MM.1S (cell line): ENCODE measurements around the gene DLEC1.

ENCODE experiments used
- DNase-seq: peaks from one replicate; pipeline ENCODE4 v3.0.0-alpha.2; 2015
- H2AFZ ChIP-seq: fragments of 300-600 bp; sonication (generic); 2 replicates; pipeline ENCODE4 v1.6.0; 2016; ENCODE audit warnings: antibody characterized with exemption, low read length
- H3F3A ChIP-seq: fragments of 300-600 bp; sonication (generic); 2 replicates; pipeline ENCODE4 v1.6.1; 2016; ENCODE audit warnings: mild to moderate bottlenecking, antibody characterized with exemption, low read length, moderate library complexity, mixed read lengths; ENCODE audit not compliant: insufficient read depth
- H3K27ac ChIP-seq: fragments of 300-600 bp; sonication (generic); 2 replicates; pipeline ENCODE4 v1.5.1; 2016; ENCODE audit warnings: mild to moderate bottlenecking, low read length
- H3K27me3 ChIP-seq: fragments of 300-600 bp; sonication (generic); replicated peaks from 2 replicates; pipeline ENCODE4 v1.6.0; 2016; ENCODE audit warnings: low read length; ENCODE audit not compliant: insufficient read depth
- H3K36me3 ChIP-seq: fragments of 300-600 bp; sonication (generic); replicated peaks from 2 replicates; pipeline ENCODE4 v1.6.1; 2016; ENCODE audit warnings: mild to moderate bottlenecking, low read length, mixed read lengths; ENCODE audit not compliant: insufficient read depth
- H3K4me1 ChIP-seq: fragments of 300-600 bp; sonication (generic); 2 replicates; pipeline ENCODE4 v1.6.1; 2016; ENCODE audit warnings: low read length, mixed read lengths
- H3K4me2 ChIP-seq: fragments of 300-600 bp; sonication (generic); 2 replicates; pipeline ENCODE4 v1.6.0; 2016; ENCODE audit warnings: low read depth, low read length
- H3K4me3 ChIP-seq: fragments of 300-600 bp; sonication (generic); 2 replicates; pipeline ENCODE4 v1.5.1; 2016; ENCODE audit warnings: low read length, mixed read lengths
- H3K79me2 ChIP-seq: fragments of 300-600 bp; sonication (generic); 2 replicates; pipeline ENCODE4 v1.6.1; 2016; ENCODE audit warnings: mixed run types, low read length, mixed read lengths
- H3K9ac ChIP-seq: fragments of 300-600 bp; sonication (generic); 2 replicates; pipeline ENCODE4 v1.6.1; 2016; ENCODE audit warnings: low read length, mixed read lengths
- H3K9me2 ChIP-seq: fragments of 300-600 bp; sonication (generic); replicated peaks from 2 replicates; pipeline ENCODE4 v1.6.1; 2016; ENCODE audit warnings: mild to moderate bottlenecking, low read length, mixed read lengths; ENCODE audit not compliant: insufficient read depth
- H3K9me3 ChIP-seq: fragments of 300-600 bp; sonication (generic); replicated peaks from 2 replicates; pipeline ENCODE4 v1.6.1; 2016; ENCODE audit warnings: mild to moderate bottlenecking, low read length, mixed read lengths; ENCODE audit not compliant: insufficient read depth
- H4K20me1 ChIP-seq: fragments of 300-600 bp; sonication (generic); 2 replicates; pipeline ENCODE4 v1.6.1; 2016; ENCODE audit warnings: mild to moderate bottlenecking, low read length, moderate library complexity, mixed read lengths; ENCODE audit not compliant: insufficient read depth
- EZH2 ChIP-seq: fragments of 300-600 bp; sonication (generic); optimal IDR thresholded peaks from 2 replicates; pipeline ENCODE3; 2017; ENCODE audit warnings: low read depth, mild to moderate bottlenecking, antibody characterized with exemption, low read length, mixed read lengths
- EZH2phosphoT487 ChIP-seq: fragments of 300-600 bp; sonication (generic); IDR thresholded peaks from 2 replicates; pipeline ENCODE4 v1.6.1; 2018; ENCODE audit warnings: antibody characterized with exemption, low read length
- TF ChIP-seq, protein P1 (sequence below): fragments of 300-600 bp; sonication (generic); IDR thresholded peaks from 2 replicates; pipeline ENCODE4 v1.5.1; 2016; ENCODE audit warnings: antibody characterized with exemption, low read length, mixed read lengths

DLEC1 gene, protein sequence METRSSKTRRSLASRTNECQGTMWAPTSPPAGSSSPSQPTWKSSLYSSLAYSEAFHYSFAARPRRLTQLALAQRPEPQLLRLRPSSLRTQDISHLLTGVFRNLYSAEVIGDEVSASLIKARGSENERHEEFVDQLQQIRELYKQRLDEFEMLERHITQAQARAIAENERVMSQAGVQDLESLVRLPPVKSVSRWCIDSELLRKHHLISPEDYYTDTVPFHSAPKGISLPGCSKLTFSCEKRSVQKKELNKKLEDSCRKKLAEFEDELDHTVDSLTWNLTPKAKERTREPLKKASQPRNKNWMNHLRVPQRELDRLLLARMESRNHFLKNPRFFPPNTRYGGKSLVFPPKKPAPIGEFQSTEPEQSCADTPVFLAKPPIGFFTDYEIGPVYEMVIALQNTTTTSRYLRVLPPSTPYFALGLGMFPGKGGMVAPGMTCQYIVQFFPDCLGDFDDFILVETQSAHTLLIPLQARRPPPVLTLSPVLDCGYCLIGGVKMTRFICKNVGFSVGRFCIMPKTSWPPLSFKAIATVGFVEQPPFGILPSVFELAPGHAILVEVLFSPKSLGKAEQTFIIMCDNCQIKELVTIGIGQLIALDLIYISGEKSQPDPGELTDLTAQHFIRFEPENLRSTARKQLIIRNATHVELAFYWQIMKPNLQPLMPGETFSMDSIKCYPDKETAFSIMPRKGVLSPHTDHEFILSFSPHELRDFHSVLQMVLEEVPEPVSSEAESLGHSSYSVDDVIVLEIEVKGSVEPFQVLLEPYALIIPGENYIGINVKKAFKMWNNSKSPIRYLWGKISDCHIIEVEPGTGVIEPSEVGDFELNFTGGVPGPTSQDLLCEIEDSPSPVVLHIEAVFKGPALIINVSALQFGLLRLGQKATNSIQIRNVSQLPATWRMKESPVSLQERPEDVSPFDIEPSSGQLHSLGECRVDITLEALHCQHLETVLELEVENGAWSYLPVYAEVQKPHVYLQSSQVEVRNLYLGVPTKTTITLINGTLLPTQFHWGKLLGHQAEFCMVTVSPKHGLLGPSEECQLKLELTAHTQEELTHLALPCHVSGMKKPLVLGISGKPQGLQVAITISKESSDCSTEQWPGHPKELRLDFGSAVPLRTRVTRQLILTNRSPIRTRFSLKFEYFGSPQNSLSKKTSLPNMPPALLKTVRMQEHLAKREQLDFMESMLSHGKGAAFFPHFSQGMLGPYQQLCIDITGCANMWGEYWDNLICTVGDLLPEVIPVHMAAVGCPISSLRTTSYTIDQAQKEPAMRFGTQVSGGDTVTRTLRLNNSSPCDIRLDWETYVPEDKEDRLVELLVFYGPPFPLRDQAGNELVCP (N-terminal part only)

DNA sequence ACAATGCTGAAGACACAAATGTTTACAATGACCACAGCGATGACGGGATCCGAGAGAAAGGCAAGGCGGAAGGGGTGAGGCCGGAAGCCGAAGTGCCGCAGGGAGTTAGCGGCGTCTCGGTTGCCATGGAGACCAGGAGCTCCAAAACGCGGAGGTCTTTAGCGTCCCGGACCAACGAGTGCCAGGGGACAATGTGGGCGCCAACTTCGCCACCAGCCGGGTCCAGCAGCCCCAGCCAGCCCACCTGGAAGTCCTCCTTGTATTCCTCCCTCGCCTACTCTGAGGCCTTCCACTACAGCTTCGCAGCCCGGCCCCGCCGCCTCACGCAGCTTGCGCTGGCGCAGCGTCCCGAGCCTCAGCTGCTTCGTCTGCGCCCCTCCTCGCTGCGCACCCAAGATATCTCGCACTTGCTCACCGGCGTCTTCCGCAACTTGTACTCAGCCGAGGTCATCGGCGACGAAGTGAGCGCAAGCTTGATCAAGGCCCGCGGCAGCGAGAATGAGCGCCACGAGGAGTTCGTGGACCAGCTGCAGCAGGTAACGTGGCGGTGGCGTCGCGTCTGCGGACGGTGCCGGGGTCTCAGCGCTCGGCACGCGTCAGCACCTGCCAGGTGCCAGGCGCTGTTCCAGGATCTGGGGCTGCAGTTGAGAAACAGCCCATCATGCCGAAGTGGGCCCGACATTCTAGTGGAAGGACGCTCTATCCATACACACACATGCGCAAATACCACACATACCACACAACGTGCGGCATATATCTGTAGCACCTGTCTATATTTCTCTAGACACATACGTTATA is at the start of gene DLEC1:
Gene DLEC1, plus strand, starts transcription at position 108 of the 798 bp plus-strand sequence. Its CDS starts 18 bp downstream, at position 126.
- Histone ChIP-seq H3K27ac (no peak within 1 kb of the TSS; the same call in 1 of the 2 replicates), H3K4me1 (peaks cover 11% of the 10 kb centered on the region), H4K20me1 (no peaks in the 10 kb centered on the region), H3K4me3 (peak within 1 kb of the TSS; percentile 69), H3K9ac (peak within 1 kb of the TSS; percentile 55), H3K79me2 (no peaks in the 10 kb centered on the region), H3K36me3 (no peaks in the 10 kb centered on the region), H3K9me2 (no peaks in the 10 kb centered on the region), H3K9me3 (no peaks in the 10 kb centered on the region), H3F3A (no peaks in the 10 kb centered on the region), H3K4me2 (peak within 1 kb of the TSS; percentile 98), H3K27me3 (no peaks in the 10 kb centered on the region), H2AFZ (peak within 1 kb of the TSS; percentile 89)
- DNase-seq: peak; percentile 84
- TF ChIP-seq, protein P1, sequence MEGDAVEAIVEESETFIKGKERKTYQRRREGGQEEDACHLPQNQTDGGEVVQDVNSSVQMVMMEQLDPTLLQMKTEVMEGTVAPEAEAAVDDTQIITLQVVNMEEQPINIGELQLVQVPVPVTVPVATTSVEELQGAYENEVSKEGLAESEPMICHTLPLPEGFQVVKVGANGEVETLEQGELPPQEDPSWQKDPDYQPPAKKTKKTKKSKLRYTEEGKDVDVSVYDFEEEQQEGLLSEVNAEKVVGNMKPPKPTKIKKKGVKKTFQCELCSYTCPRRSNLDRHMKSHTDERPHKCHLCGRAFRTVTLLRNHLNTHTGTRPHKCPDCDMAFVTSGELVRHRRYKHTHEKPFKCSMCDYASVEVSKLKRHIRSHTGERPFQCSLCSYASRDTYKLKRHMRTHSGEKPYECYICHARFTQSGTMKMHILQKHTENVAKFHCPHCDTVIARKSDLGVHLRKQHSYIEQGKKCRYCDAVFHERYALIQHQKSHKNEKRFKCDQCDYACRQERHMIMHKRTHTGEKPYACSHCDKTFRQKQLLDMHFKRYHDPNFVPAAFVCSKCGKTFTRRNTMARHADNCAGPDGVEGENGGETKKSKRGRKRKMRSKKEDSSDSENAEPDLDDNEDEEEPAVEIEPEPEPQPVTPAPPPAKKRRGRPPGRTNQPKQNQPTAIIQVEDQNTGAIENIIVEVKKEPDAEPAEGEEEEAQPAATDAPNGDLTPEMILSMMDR: no peak
- TF ChIP-seq EZH2phosphoT487 (no peak), EZH2 (no peak)

DNA sequence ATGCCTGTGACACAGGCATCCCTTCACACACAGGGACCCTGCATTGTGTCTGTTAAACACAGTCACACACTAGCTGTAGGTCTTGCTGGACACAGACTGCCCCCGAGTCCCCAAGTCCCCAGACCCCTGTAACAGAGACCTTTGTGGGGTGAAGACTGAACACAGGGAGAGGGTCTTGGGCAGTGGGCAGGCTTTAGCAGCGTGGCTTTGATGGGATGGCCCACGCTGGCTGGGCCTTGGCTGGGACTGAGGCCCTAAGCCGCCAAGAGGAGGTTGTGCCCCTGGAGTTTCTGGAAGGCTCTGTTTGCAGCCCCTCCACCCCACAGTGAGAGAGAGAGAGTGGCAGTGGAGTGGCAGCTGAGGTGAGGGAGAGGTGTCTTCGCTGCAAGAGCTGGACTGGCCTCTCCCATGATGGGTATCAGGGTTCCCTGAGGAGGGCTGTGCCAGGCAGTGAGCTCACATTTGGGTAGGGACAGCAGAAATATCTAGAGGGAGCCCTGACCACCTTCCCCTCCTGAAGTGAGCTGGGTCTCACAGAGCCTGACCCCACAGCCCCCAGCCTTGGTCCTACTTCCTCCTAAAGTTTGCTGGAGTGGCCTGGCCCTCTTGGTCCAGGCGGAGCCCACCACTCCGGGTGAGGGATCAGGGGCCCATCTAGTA is 49.1 kb upstream of the DLEC1 start:
- no peak overlapping the region for H2AFZ ChIP-seq
- H3K9me3 ChIP-seq: no peaks in the 10 kb centered on the region
- no peak overlapping the region for H3K9ac ChIP-seq
- TF ChIP-seq EZH2phosphoT487 (no peak), EZH2 (no peak)
- TF ChIP-seq, protein P1: no peak
- H3K79me2 ChIP-seq: no peaks in the 10 kb centered on the region
- no peaks in the 10 kb centered on the region for H4K20me1 ChIP-seq
- H3K4me1 ChIP-seq: peaks cover 9% of the 10 kb centered on the region
- no peaks in the 10 kb centered on the region for H3K36me3 ChIP-seq
- no peak overlapping the region for H3K4me2 ChIP-seq
- H3K27me3 ChIP-seq: no peaks in the 10 kb centered on the region; the same call in 1 of the 2 replicates
- 0 out of 2 replicates have a peak, but pooled peaks cover 5% of the 10 kb centered on the region for H3F3A ChIP-seq
- no peak for DNase-seq
- no peak overlapping the region for H3K4me3 ChIP-seq
- H3K9me2 ChIP-seq: no peaks in the 10 kb centered on the region
- no peak overlapping the region for H3K27ac ChIP-seq
